Ammon's horn (tissue), 1 donor: ENCODE results near the gene TTL.
A peak's percentile ranks its signal among the peaks of the same experiment; 100 is the strongest.
"Not testable (repeated sequence)": the region's sequence is repeated elsewhere in the genome, so short reads cannot be mapped to it uniquely, and the experiment has no call there.

Source experiments
- DNase-seq: peaks from one replicate; pipeline ENCODE4 v3.0.0-alpha.2; 2016; ENCODE audit warnings: low spot score

The TTL gene

DNA sequence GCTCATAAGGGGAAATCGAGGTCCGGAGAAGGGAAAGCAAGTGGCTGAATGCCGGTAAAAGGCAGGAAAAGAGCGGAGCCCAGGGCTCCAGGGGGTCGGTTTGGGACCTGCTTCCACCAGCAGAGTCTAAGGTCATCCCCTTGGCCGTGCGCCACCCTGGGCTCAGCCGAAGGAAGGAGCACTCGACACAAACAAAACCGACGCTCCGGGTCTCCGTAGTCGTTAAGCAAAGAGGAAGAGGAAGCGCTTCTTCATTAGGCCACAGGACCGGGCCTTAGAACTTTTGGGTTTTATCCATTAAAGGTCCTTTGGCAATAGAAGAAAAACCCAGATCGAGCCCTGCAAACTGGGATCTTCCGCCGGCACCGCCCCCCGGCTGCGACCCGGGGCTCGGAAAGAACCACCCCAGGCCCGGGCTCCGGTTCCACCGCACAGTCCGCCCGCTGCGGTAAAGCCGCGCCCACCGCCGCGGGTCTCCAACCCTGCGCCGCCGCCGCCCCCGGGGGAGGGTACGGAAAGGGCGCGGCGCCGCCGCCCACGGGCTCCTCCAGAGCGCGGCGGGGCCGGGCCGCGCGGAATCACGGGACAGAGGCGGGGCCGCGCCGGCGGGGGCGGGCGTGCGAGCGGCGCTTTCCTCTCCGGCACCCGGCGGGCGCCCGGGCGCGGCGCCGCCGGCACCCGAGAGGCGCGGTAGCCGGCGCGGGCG is at the start of gene TTL:
TTL (plus strand) TSS at position 629 of the 706 bp plus-strand sequence. CDS start 189 bp downstream, outside the sequence.
- peak; percentile 65 for DNase-seq

DNA sequence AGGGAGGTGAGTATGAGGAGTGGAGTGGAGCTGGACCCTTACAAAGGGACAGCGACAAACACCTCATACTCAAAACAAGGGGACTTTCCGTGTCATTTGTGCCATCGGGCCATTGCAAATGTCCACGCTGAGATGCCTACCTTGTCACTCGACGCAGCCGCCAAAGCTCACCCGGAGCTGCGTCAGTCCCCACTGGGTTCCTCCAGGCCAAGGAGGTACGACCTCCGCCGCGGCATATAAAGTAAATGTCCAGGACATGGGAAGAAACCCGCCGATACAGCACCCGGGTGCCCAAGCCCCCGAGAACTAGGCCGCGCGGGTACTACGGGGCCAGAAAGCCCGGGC is 49.6 kb upstream of the TTL start:
- DNase-seq: not testable (repeated sequence)

DNA sequence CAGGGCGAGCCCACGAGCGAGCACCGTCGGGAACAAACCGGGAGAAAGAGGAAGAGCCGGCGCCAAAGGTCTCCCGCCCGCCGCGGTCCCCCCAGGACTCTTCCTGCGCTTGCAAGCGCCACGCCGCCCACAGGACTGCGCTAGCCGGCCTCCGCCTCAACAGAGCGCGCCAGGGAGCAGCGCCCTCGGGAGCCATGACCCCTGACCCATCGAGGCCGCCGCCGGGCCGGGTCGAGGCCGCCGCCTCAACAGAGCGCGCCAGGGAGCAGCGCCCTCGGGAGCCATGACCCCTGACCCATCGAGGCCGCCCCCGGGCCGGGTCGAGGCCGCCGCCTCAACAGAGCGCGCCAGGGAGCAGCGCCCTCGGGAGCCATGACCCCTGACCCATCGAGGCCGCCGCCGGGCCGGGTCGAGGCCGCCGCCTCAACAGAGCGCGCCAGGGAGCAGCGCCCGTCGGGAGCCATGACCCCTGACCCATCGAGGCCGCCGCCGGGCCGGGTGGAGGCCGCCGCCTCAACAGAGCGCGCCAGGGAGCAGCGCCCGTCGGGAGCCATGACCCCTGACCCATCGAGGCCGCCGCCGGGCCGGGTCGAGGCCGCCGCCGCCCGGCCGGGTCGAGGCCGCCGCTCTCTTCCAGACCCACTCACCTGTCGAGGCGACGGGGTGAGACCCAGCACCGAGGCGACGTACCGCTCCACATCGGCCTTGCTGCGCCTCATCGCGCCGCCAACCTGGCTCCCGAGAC is 49.0 kb upstream of the TTL start:
- not testable (repeated sequence) for DNase-seq

DNA sequence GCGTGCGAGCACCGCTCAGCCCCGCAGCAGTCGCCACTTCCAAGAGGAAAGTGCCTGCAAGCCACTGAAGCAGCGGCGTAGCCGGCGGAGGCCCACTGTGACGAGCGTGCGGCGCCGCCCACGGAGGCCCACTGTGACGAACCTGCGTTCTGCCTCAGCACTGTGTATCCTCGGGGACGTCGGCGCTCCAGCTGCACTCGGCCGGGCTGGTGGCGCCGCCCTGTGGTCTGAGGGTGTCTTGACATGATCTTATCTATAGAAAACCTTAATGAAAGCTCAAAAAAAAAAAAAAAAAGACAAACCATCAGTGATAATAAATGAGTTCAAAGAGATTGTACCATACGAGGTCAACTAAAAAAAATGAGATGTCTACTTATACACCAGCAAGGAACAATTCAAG is 48.5 kb upstream of the TTL start, which contains the start of gene RGPD8:
RGPD8 (minus strand) TSS at position 166 of the 400 bp plus-strand sequence. CDS start 192 bp downstream, outside the sequence.
- DNase-seq: peak; percentile 94

DNA sequence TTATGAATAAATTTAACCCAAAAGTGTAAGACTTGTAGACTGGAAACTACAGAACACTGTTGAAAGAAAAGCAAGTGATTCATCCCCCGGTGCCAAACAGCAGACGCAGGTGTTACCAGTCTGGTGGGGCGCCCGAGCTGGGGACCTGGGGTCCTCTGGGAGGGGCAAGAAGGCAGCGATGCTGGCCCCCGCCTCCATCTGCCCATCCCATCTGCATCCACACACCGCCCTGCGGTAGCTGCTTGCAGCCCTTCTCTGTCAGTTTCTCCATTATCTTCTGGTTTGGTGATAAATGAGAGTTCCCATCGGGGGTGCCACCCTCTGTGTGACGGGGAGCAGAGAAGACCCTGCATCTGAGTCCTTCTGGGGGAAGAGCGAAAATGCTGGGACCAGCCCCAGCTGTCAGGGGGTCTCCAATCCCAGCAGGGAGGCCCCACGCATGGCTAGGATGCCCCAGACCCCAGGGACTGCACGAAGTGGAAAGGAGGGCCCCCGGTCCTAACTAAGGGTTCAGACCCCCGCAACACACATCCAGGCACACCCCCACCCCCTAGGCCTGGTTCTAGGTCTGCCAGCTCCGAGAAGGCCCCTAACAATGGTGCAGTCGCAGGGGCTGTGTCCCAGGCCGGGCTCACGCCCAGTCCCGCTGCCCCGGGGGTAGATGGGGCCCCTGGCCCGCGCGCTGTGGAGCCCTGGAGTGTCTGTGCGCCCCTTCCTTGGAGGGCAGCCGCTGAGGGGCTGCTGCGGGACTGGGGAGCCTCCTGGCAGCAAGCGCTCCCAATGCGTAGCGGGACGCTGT is 47.8 kb upstream of the TTL start:
- DNase-seq: no peak

DNA sequence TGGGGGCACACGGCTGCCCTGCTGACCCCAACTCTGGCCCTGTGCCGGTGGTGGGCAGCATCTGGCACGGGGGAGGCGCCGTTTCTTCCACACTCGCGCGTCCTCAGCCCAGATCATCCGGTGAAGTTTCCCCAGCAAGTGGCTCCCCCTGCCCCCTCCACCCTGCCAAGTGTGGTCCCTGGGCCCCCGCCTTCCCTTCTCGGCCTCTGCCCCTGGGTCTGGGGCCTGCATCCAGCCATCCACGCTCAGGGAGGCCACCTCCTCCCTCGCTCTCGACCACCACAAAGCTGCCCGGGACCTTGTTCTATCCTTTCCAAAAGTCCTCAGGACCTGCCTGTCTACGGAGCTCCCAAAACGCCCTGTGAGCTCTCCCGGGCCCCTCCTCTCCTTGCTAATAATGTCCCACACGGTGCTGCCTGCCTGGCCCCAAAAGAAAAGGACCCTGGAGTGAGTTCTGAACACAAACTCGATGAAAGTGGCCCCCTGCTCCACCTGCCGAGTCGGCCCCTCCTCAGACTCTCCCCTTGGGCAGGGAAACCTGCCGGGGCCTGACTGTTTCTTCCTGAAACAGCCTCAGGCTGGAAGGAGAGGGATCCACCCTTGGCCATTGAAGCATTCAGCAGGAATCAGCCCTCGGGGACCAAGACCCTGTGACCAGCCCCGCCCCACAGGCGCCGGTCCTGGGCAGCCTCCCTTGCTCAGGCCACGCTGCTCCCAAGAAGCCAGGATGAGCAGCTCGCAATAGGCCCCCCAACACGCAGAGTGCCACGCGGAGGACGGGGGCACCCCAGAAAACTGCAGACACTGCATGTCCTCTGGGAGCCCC is 46.9 kb upstream of the TTL start:
- DNase-seq: not testable (repeated sequence)

DNA sequence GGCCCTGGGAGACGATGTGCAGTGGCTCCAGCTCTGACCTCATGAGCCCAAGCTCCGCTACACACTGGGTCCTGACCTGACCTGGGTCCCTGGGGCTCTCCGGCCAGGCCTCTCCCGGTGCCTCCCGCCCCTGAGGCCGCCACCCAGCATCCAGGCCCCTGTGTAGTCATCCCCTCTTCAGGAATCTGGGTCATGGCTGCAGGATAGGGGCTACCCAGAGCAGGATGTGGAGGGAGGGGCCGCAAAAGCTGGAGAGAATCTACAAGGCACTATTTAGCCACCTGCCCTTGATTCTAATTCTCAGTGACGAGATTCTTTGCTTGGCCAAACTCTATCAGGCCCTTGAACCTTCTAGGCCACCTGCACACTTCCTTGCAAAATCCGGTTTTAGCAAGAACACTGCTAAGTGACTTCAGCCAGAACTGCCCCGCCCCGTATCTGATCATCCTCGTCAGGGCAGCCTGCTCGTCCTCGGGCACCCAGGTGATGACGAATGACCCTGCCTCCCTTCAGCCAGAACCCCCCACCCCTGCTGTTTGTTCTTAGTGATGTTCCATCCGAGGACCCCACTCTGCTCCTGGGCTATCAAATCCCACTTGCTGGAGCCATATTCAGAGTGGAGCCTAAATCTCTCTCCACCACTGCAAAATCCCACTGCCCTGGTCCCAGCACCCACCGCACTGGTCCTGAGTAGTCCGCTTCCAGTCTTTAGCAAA is 46.1 kb upstream of the TTL start:
- DNase-seq: not testable (repeated sequence)

DNA sequence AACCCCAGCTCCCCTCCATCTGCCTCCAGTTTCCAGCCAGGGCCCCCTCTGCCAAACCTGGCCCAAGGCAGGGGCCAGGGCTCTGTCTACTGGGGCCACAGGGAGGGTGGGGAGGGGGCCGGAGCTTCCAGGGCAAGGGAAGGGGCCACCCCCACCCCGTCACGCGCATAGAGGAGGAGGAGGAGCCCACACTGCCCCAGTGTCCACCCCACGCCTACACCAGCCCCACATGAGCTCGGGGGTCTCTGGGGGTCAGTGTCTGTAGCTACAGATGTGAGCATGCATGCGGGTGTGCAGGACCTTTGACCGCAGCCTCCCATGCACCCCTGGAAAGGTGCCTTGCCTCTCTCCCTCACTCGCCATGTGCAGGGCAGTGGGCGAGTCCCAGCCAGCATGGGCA is 45.0 kb upstream of the TTL start:
- DNase-seq: not testable (repeated sequence)

DNA sequence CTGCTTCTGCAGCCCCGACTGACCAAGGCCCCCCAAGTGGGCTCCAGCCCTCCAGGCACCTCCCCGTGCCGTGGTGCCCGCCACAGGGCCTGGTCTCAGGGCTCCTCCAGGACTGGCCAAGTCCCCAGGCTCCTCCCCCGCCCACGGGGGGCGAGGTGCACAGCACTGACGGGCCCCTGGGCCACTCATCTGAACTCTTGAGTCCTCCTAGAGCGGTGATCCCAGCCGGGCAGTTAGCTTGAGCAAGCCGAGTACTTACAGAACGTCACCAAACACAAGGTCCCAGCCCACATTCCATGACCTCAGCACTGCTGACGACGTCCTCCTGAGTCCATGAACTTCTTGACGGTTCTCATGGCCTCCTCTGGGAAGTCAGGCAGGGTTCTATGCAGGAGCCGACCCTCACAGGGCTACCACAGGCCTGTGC is 44.5 kb upstream of the TTL start:
- DNase-seq: not testable (repeated sequence)

DNA sequence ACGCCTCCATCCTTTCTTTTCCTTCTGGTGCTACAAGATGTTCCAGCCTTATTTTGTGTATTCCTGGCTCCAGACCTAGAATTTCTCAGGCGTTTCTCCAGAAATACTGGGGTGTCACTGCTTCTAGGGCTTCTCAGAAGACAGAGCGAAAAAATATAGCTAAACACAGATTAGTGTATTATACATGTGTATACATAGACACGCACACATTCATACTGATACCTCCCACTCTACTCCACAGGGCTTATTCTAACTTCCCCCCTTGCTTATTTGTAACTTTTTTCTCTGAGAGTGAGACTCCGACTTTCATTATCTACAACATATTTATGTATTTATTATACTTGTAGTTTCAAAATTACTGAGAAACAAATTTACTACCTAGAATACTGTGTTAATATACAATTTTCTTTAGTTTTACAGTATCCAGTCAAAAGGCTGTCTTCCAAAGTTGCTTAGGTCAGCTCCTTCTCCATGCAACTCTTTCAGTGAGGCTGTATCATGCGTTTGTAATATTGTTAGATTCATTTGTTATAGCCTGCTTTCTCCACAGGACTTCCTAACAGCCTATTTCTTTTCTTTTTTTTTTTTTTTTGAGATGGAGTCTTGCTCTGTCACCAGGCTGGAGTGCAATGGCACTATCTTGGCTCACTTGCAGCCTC is 43.2 kb upstream of the TTL start:
- DNase-seq: not testable (repeated sequence)

DNA sequence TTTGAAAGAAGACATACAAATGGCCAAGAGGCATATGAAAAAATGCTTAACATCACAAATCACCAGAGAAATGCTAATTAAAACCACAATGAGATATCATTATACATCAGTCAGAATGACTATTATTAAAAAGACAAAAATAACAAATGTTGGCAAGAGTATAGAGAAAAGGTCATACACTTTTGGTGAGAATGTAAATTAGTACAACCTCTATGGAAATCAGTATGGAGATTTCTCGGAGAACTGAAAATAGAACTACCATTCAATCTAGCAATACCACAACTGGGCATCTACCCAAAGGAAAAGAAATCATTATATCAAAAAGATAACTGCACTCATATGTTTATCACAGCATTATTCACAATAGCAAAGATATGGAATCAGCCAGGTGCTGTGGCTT is 37.7 kb upstream of the TTL start:
- not testable (repeated sequence) for DNase-seq

DNA sequence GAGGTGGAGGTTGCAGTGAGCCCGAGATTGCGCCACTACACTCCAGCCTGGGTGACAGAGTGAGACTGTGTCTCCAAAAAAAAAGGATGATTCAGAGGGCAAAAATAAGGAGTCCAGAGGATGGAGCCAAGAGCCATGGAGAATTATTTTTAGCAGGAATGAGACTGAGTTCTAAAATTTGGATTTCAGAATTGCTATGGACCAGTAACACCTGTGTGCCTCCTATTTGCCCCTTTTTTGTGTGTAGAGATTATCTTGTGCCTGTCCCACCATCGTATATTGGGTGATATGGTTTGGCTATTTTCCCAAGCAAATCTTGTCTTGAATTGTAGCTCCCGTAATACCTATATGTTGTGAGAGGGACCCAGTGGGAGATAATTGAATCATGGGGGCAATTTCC is 32.1 kb upstream of the TTL start:
- DNase-seq: no peak

DNA sequence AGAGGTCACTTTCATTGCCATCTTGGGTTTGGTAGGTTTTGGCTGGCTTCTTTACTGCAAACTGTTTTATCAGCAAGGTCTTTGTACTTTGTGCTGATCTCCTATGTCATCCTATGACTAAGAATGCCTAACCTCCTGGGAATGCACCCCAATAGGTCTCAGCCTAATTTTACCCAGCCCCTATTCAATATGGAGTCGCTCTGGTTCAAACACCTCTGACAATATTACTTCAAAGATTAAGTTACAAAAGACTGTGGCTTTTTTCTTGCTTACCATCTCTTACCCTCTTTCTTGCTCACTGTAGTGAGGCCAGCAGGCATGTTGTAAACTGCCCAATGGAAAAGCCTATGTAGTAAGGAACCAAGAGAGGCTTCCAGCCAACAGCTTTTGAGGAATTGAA is 30.6 kb upstream of the TTL start:
- no peak for DNase-seq

DNA sequence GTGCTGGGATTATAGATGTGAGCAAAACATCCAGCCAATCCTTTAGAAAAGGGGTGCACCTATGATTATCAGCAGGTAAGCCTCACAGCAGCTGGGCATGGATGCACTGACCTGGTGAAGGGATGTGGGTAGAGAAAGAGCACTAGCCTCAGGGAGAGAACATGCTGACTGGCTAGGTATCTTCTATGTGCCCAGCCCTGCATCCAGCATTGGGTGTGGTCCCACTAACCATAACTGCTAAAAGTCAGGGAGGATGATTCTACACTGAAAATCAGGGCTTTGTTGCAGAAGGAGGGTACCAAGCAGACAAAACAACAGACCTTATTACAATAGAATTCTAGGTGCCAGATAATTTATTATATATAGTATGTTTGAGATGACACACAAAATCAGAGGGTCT is 27.4 kb upstream of the TTL start:
- DNase-seq: no peak

DNA sequence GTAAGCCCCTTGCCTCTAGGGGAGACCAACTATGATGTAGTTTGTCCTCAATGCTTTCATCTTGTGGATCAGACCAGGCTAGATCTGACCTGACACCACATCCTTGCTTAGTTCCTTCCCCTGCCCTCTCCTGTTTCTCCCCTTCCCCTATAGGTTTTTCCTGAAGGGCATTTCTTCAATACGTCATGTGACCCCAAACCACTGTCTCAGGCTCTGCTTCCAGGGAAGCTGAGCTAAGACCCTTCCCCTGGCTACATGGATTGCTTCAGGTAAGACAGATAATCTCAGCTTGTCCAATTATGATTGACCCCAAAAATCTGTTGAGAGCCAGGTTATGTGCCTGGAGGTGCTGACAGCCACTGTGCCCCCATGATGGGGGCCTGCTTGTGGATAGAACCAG is 22.6 kb upstream of the TTL start:
- DNase-seq: no peak

DNA sequence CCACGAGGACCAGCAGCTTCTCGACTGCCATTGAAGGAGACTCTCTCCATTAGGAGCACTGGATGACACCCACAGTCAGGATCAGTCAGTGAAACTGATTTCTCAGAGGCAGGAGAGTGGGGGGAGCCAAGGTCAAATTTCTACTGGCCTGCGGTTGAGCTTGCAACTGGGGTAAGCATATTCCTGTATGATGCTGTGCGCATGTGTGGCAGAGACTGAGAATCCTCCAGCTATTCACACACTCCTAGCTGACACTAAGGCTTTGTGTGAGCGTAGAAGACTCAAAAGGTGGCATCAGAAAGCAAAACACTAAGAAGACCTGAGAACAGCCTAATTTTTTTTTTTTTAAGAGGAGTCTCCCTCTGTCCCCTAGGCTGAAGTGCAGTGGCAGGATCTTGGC is 19.8 kb upstream of the TTL start:
- DNase-seq: no peak

DNA sequence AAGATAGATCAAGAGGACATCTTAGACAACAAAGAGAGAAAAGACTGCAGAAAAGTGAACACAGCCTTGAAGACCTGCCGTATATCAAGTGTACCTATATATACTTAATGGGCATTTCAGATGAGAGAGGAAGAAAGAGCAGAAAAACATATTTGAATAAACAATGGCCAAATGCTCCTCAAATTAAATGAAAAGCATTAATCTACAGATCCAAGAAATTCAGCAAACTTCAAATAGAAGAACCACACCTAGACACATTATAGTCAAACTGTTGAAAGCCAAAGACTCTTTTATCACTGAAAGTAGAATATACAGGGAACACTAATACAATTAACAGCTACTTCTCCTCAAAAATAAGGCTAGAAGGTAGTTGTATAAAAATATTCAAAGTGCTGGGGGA is 18.7 kb upstream of the TTL start:
- DNase-seq: no peak

DNA sequence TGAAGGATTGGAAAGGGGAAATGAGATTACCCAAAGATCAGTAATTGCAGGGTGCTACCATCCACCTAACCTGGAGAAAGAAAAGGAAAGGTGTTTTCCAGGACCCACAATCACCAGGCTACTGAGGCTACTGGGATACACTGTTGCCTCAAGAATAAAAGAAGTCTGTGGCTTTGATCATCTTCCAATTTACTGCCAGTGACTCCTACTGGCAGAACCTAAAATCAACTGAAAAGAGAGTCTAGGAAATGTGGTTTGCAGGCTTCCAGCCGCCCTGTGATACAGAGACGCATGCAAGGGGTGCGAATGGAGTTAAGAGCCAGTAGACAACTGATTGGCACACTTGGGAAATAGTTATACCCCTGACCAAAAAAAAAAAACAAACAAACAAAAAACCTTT is 16.6 kb upstream of the TTL start:
- no peak for DNase-seq

DNA sequence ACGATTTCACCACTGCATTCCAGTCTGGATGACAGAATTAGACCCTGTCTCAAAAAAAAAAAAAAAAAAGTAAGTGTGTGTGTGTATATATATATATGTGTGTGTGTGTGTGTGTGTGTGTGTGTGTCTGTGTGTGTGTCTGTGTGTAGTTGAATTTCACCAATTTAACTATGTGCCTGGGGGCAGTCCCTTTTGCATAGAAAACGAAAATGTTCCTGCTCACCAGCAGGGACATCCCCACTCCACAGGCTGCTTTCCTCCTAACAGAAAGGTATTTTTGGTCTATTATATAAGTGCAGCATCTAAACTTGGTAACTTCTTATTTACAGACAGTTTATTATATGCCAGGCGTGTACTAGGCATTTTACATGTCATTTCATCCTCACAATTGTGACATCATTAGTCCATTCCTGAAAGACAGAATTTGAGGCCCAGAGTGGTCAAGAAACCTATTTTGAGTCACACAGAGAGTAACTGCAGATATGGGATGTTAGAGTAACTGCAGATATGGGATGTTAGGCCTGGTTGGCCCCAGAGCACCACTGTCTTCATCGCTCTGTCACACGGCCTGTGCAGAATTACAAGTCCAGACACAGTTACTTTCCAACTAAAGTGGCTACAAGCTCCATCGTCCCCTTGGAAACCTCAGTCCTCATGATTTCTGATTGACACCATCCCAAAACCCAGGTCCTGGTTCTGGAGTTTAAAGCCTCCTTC is 9.3 kb upstream of the TTL start:
- no peak for DNase-seq
